Stomach smooth muscle (tissue), 2 donors: ENCODE data around the gene JAML.

Experiments used
- H3K27ac ChIP-seq: one replicate; pipeline ENCODE4 v1.7.0; 2013; ENCODE audit warnings: mild to moderate bottlenecking, low read length, inconsistent platforms
- H3K27me3 ChIP-seq, 2 donors: one replicate each; pipeline ENCODE4 v1.7.0; 2013; ENCODE audit warnings: low read length in 2 of 2; ENCODE audit not compliant: insufficient read depth in 2 of 2, control insufficient read depth in 1 of 2
- H3K36me3 ChIP-seq, 2 donors: one replicate each; pipeline ENCODE4 v1.7.0; 2013; ENCODE audit warnings: low read length in 2 of 2; ENCODE audit not compliant: control insufficient read depth in 2 of 2, insufficient read depth in 2 of 2
- H3K4me1 ChIP-seq: one replicate; pipeline ENCODE4 v1.7.0; 2013; ENCODE audit warnings: low read length; ENCODE audit not compliant: control insufficient read depth, insufficient read depth
- H3K4me3 ChIP-seq, 2 donors: one replicate each; pipeline ENCODE4 v1.7.0; 2013; ENCODE audit warnings: low read length in 2 of 2
- H3K9ac ChIP-seq, 2 donors: one replicate each; pipeline ENCODE4 v1.7.0; 2013; ENCODE audit warnings: low read length in 2 of 2, mild to moderate bottlenecking in 1 of 2
- H3K9me3 ChIP-seq, 2 donors: one replicate each; pipeline ENCODE4 v1.7.0; 2013; ENCODE audit warnings: low read length in 2 of 2; ENCODE audit not compliant: control insufficient read depth in 2 of 2
- donor health status: healthy.
- donor health status: Pancreatic carcinoma.

Gene JAML

GRCh38 chr11:118224511-118225188 is at the start of gene JAML:
JAML (minus strand) TSS chr11:118225011; CDS start chr11:118214866, 10,145 bp downstream.
- no peak within 1 kb of the TSS for H3K4me3 ChIP-seq
- no peaks in the 10 kb centered on the region for H3K4me1 ChIP-seq
- no peaks in the 10 kb centered on the region for H3K36me3 ChIP-seq
- H3K9me3 ChIP-seq: no peaks in the 10 kb centered on the region
- H3K27ac ChIP-seq: no peak within 1 kb of the TSS
- H3K9ac ChIP-seq: no peak within 1 kb of the TSS
- H3K27me3 ChIP-seq: peaks cover 6 to 9% of the 10 kb centered on the region in 2 donors

- no peak overlapping the region for H3K4me3 ChIP-seq
- no peaks in the 10 kb centered on the region for H3K9me3 ChIP-seq
- H3K36me3 ChIP-seq: no peaks in the 10 kb centered on the region
- no peak overlapping the region for H3K27ac ChIP-seq
- H3K4me1 ChIP-seq: no peaks in the 10 kb centered on the region
- peaks cover 5 to 6% of the 10 kb centered on the region in 2 donors for H3K27me3 ChIP-seq
- no peak overlapping the region for H3K9ac ChIP-seq
Observed at GRCh38 chr11:118274186-118274585, 49.4 kb upstream of the JAML start.

- no peaks in the 10 kb centered on the region for H3K9me3 ChIP-seq
- no peak overlapping the region for H3K9ac ChIP-seq
- H3K36me3 ChIP-seq: no peaks in the 10 kb centered on the region
Observed at GRCh38 chr11:118272001-118272400, 47.2 kb upstream of the JAML start.

GRCh38 chr11:118267486-118267885 is 42.7 kb upstream of the JAML start:
- H3K27me3 ChIP-seq: peaks cover 15 to 31% of the 10 kb centered on the region in 2 donors
- no peak overlapping the region for H3K4me3 ChIP-seq
- H3K9ac ChIP-seq: no peak overlapping the region
- H3K4me1 ChIP-seq: no peaks in the 10 kb centered on the region
- H3K36me3 ChIP-seq: no peaks in the 10 kb centered on the region
- H3K27ac ChIP-seq: no peak overlapping the region
- H3K9me3 ChIP-seq: no peaks in the 10 kb centered on the region

More at GRCh38 chr11:118272001-118272400, 47.2 kb upstream of the JAML start:
- no peak overlapping the region for H3K27ac ChIP-seq
- no peaks in the 10 kb centered on the region for H3K4me1 ChIP-seq
- no peak overlapping the region for H3K4me3 ChIP-seq
- H3K27me3 ChIP-seq: peaks cover 5 to 6% of the 10 kb centered on the region in 2 donors

- H3K4me3 ChIP-seq: no peak overlapping the region
- peaks cover 22 to 35% of the 10 kb centered on the region in 2 donors for H3K27me3 ChIP-seq
- no peaks in the 10 kb centered on the region for H3K36me3 ChIP-seq
- no peaks in the 10 kb centered on the region for H3K9me3 ChIP-seq
- H3K27ac ChIP-seq: no peak overlapping the region
- no peaks in the 10 kb centered on the region for H3K4me1 ChIP-seq
- no peak overlapping the region for H3K9ac ChIP-seq
Observed at GRCh38 chr11:118265954-118266353, 41.1 kb upstream of the JAML start.

- no peak overlapping the region for H3K27ac ChIP-seq
- no peaks in the 10 kb centered on the region for H3K36me3 ChIP-seq
- H3K27me3 ChIP-seq: peaks cover 22 to 34% of the 10 kb centered on the region in 2 donors
- H3K9ac ChIP-seq: no peak overlapping the region
- H3K9me3 ChIP-seq: no peaks in the 10 kb centered on the region
- peak overlapping the region; percentile 9 to 62 for H3K4me3 ChIP-seq
- no peaks in the 10 kb centered on the region for H3K4me1 ChIP-seq
Observed at GRCh38 chr11:118264569-118265465, 40.0 kb upstream of the JAML start.

GRCh38 chr11:118263695-118264568 is 39.1 kb upstream of the JAML start, which contains the start of gene MPZL2:
MPZL2 (minus strand) TSS chr11:118264297; CDS start chr11:118264153, 144 bp downstream.
- no peaks in the 10 kb centered on the region for H3K4me1 ChIP-seq
- H3K9me3 ChIP-seq: no peaks in the 10 kb centered on the region
- H3K9ac ChIP-seq: peak within 1 kb of the TSS in 1 of 2 donors; percentile 6
- no peaks in the 10 kb centered on the region for H3K36me3 ChIP-seq
- no peak within 1 kb of the TSS for H3K27ac ChIP-seq
- H3K4me3 ChIP-seq: peak within 1 kb of the TSS; percentile 9 to 62
- H3K27me3 ChIP-seq: peaks cover 22 to 29% of the 10 kb centered on the region in 2 donors

GRCh38 chr11:118263112-118263511 is 38.3 kb upstream of the JAML start:
- H3K9ac ChIP-seq: no peak overlapping the region
- H3K4me3 ChIP-seq: no peak overlapping the region
- H3K9me3 ChIP-seq: no peaks in the 10 kb centered on the region
- no peaks in the 10 kb centered on the region for H3K36me3 ChIP-seq
- peaks cover 22 to 29% of the 10 kb centered on the region in 2 donors for H3K27me3 ChIP-seq
- H3K27ac ChIP-seq: no peak overlapping the region
- H3K4me1 ChIP-seq: no peaks in the 10 kb centered on the region

- Histone ChIP-seq H3K27me3 (peaks cover 22 to 24% of the 10 kb centered on the region in 2 donors), H3K4me3 (no peak overlapping the region), H3K27ac (no peak overlapping the region), H3K9me3 (no peaks in the 10 kb centered on the region), H3K4me1 (no peaks in the 10 kb centered on the region), H3K36me3 (no peaks in the 10 kb centered on the region), H3K9ac (no peak overlapping the region)
Observed at GRCh38 chr11:118260353-118260752, 35.5 kb upstream of the JAML start.

GRCh38 chr11:118259138-118259537 is 34.3 kb upstream of the JAML start:
- Histone ChIP-seq H3K4me3 (no peak overlapping the region), H3K9me3 (no peaks in the 10 kb centered on the region), H3K27ac (no peak overlapping the region), H3K36me3 (no peaks in the 10 kb centered on the region), H3K4me1 (no peaks in the 10 kb centered on the region), H3K27me3 (peaks cover 16 to 21% of the 10 kb centered on the region in 2 donors), H3K9ac (no peak overlapping the region)
